22Rv1 (cell line): Measurements from ENCODE around the gene NAA35.

Experiments
- ZFX ChIP-seq: fragments of 450-650 bp; IDR thresholded peaks from 2 replicates; pipeline ENCODE4 v1.6.1; 2017; ENCODE audit warnings: antibody characterized with exemption, borderline replicate concordance
- TF ChIP-seq, protein P1 (sequence below): fragments of 450-650 bp; IDR thresholded peaks from 2 replicates; pipeline ENCODE4 v1.5.1; 2017; ENCODE audit warnings: mild to moderate bottlenecking

DNA sequence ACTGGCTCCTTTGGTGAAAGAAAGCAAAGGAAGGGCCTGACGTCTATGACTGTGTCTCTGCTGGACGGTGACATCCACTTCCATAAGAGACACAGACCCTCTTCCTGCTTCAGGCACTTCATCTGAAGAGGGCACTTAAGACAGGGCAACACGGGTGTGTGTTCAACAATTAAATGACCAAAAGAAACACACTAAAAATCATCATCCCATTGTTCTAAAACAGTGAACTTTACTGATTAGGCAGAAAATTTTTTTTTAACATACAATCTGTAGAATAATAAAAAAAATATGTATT lies 99.9 kb downstream of the NAA35 start:
- TF ChIP-seq, protein P1, sequence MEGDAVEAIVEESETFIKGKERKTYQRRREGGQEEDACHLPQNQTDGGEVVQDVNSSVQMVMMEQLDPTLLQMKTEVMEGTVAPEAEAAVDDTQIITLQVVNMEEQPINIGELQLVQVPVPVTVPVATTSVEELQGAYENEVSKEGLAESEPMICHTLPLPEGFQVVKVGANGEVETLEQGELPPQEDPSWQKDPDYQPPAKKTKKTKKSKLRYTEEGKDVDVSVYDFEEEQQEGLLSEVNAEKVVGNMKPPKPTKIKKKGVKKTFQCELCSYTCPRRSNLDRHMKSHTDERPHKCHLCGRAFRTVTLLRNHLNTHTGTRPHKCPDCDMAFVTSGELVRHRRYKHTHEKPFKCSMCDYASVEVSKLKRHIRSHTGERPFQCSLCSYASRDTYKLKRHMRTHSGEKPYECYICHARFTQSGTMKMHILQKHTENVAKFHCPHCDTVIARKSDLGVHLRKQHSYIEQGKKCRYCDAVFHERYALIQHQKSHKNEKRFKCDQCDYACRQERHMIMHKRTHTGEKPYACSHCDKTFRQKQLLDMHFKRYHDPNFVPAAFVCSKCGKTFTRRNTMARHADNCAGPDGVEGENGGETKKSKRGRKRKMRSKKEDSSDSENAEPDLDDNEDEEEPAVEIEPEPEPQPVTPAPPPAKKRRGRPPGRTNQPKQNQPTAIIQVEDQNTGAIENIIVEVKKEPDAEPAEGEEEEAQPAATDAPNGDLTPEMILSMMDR = no peak
- TF ChIP-seq ZFX = no peak
